ENCODE data around the gene DHRS3. TPM values are rescaled to one million over a fixed set of nuclear protein-coding genes. Genes with fewer than 3 reads are reported as not detected.

The DHRS3 gene
- total and polyA plus RNA-seq, 2 donors, result 62.1 to 83.2 TPM

- no peaks in the 10 kb centered on the region for H3K4me1 ChIP-seq (ENCODE audit: insufficient read depth)
- 73% methylated on average over 6 of the region's 6 CpGs for WGBS
- no peak overlapping the region for H3K4me3 ChIP-seq (ENCODE audit: low read depth, low read length)
- no peak overlapping the region for H3K27ac ChIP-seq (ENCODE audit: low read depth)
- no peak for DNase-seq (ENCODE audit: extremely low spot score)
- no peaks in the 10 kb centered on the region for H3K36me3 ChIP-seq (ENCODE audit: insufficient read depth)
These were observed 13.0 kb upstream of the DHRS3 start for GRCh38 chr1:12630946-12631530.

GRCh38 chr1:12629985-12630760 lies 12.2 kb upstream of the DHRS3 start:
- 86% methylated on average over 15 of the region's 15 CpGs for WGBS
- no peaks in the 10 kb centered on the region for H3K4me1 ChIP-seq (ENCODE audit: insufficient read depth)
- H3K36me3 ChIP-seq (ENCODE audit: insufficient read depth), result no peaks in the 10 kb centered on the region
- no peak for DNase-seq (ENCODE audit: extremely low spot score)
- H3K4me3 ChIP-seq (ENCODE audit: low read depth, low read length), result no peak overlapping the region
- H3K27ac ChIP-seq (ENCODE audit: low read depth), result no peak overlapping the region

- 97% methylated on average over 1 of the region's 1 CpG for WGBS
- Histone ChIP-seq H3K27ac (ENCODE audit: low read depth) (no peak overlapping the region), H3K36me3 (ENCODE audit: insufficient read depth) (no peaks in the 10 kb centered on the region), H3K4me1 (ENCODE audit: insufficient read depth) (no peaks in the 10 kb centered on the region), H3K4me3 (ENCODE audit: low read depth, low read length) (no peak overlapping the region)
- no peak for DNase-seq (ENCODE audit: extremely low spot score)
These were observed 11.5 kb upstream of the DHRS3 start for GRCh38 chr1:12629511-12629956.

GRCh38 chr1:12627296-12627695 lies 9.3 kb upstream of the DHRS3 start:
- no peak overlapping the region for H3K4me3 ChIP-seq (ENCODE audit: low read depth, low read length)
- H3K4me1 ChIP-seq (ENCODE audit: insufficient read depth), result no peaks in the 10 kb centered on the region
- H3K27ac ChIP-seq (ENCODE audit: low read depth), result no peak overlapping the region
- no peaks in the 10 kb centered on the region for H3K36me3 ChIP-seq (ENCODE audit: insufficient read depth)
- no peak for DNase-seq (ENCODE audit: extremely low spot score)
- 71% methylated on average over 5 of the region's 5 CpGs for WGBS

- Histone ChIP-seq H3K36me3 (ENCODE audit: insufficient read depth) (no peaks in the 10 kb centered on the region), H3K4me3 (ENCODE audit: low read depth, low read length) (no peak overlapping the region), H3K27ac (ENCODE audit: low read depth) (no peak overlapping the region), H3K4me1 (ENCODE audit: insufficient read depth) (no peaks in the 10 kb centered on the region)
- WGBS, result 61% methylated on average over 4 of the region's 4 CpGs
- no peak for DNase-seq (ENCODE audit: extremely low spot score)
These were observed 8.9 kb upstream of the DHRS3 start for GRCh38 chr1:12626888-12627287.

- Histone ChIP-seq H3K36me3 (ENCODE audit: insufficient read depth) (no peaks in the 10 kb centered on the region), H3K4me1 (ENCODE audit: insufficient read depth) (no peaks in the 10 kb centered on the region), H3K27ac (ENCODE audit: low read depth) (no peak overlapping the region), H3K4me3 (ENCODE audit: low read depth, low read length) (no peak overlapping the region)
- WGBS, result 92% methylated on average over 6 of the region's 6 CpGs
- no peak for DNase-seq (ENCODE audit: extremely low spot score)
These were observed 7.3 kb upstream of the DHRS3 start for GRCh38 chr1:12625276-12625675.

GRCh38 chr1:12622506-12622905 lies 4.5 kb upstream of the DHRS3 start:
- no peak overlapping the region for H3K27ac ChIP-seq (ENCODE audit: low read depth)
- WGBS, result 52% methylated on average over 12 of the region's 12 CpGs
- DNase-seq (ENCODE audit: extremely low spot score), result no peak
- H3K36me3 ChIP-seq (ENCODE audit: insufficient read depth), result no peaks in the 10 kb centered on the region
- H3K4me3 ChIP-seq (ENCODE audit: low read depth, low read length), result no peak overlapping the region
- no peaks in the 10 kb centered on the region for H3K4me1 ChIP-seq (ENCODE audit: insufficient read depth)

- H3K27ac ChIP-seq (ENCODE audit: low read depth), result no peak overlapping the region
- WGBS, result 59% methylated on average over 15 of the region's 15 CpGs
- no peak for DNase-seq (ENCODE audit: extremely low spot score)
- no peak overlapping the region for H3K4me3 ChIP-seq (ENCODE audit: low read depth, low read length)
- H3K36me3 ChIP-seq (ENCODE audit: insufficient read depth), result no peaks in the 10 kb centered on the region
- H3K4me1 ChIP-seq (ENCODE audit: insufficient read depth), result no peaks in the 10 kb centered on the region
These were observed 3.6 kb upstream of the DHRS3 start for GRCh38 chr1:12621346-12622335.

GRCh38 chr1:12620931-12621330 lies 2.9 kb upstream of the DHRS3 start:
- Histone ChIP-seq H3K27ac (ENCODE audit: low read depth) (no peak overlapping the region), H3K4me1 (ENCODE audit: insufficient read depth) (no peaks in the 10 kb centered on the region), H3K36me3 (ENCODE audit: insufficient read depth) (no peaks in the 10 kb centered on the region), H3K4me3 (ENCODE audit: low read depth, low read length) (no peak overlapping the region)
- DNase-seq (ENCODE audit: extremely low spot score), result no peak
- WGBS, result 94% methylated on average over 8 of the region's 8 CpGs

GRCh38 chr1:12620488-12620865 lies 2.5 kb upstream of the DHRS3 start:
- Histone ChIP-seq H3K4me1 (ENCODE audit: insufficient read depth) (no peaks in the 10 kb centered on the region), H3K36me3 (ENCODE audit: insufficient read depth) (no peaks in the 10 kb centered on the region), H3K4me3 (ENCODE audit: low read depth, low read length) (no peak overlapping the region), H3K27ac (ENCODE audit: low read depth) (no peak overlapping the region)
- no peak for DNase-seq (ENCODE audit: extremely low spot score)
- WGBS, result 65% methylated on average over 4 of the region's 4 CpGs

- H3K4me1 ChIP-seq (ENCODE audit: insufficient read depth), result no peaks in the 10 kb centered on the region
- no peak overlapping the region for H3K4me3 ChIP-seq (ENCODE audit: low read depth, low read length)
- H3K36me3 ChIP-seq (ENCODE audit: insufficient read depth), result no peaks in the 10 kb centered on the region
- WGBS, result 13% methylated on average over 23 of the region's 23 CpGs
- no peak for DNase-seq (ENCODE audit: extremely low spot score)
- H3K27ac ChIP-seq (ENCODE audit: low read depth), result peak overlapping the region; percentile 77
These were observed 1.9 kb upstream of the DHRS3 start for GRCh38 chr1:12619792-12620487.

GRCh38 chr1:12618965-12619791 lies 1.2 kb upstream of the DHRS3 start:
- Histone ChIP-seq H3K4me1 (ENCODE audit: insufficient read depth) (peaks cover 2% of the 10 kb centered on the region), H3K36me3 (ENCODE audit: insufficient read depth) (no peaks in the 10 kb centered on the region), H3K27ac (ENCODE audit: low read depth) (peak overlapping the region; percentile 92), H3K4me3 (ENCODE audit: low read depth, low read length) (peak overlapping the region; percentile 69)
- WGBS, result 21% methylated on average over 30 of the region's 30 CpGs
- no peak for DNase-seq (ENCODE audit: extremely low spot score)

GRCh38 chr1:12618661-12618964 lies 603 bp upstream of the DHRS3 start:
- DNase-seq (ENCODE audit: extremely low spot score), result no peak
- 24% methylated on average over 6 of the region's 6 CpGs for WGBS
- peaks cover 2% of the 10 kb centered on the region for H3K4me1 ChIP-seq (ENCODE audit: insufficient read depth)

More at GRCh38 chr1:12618661-12618964, 603 bp upstream of the DHRS3 start:
- Histone ChIP-seq H3K4me3 (ENCODE audit: low read depth, low read length) (peak overlapping the region; percentile 69), H3K36me3 (ENCODE audit: insufficient read depth) (no peaks in the 10 kb centered on the region), H3K27ac (ENCODE audit: low read depth) (peak overlapping the region; percentile 92)
